Breast epithelium (tissue), 4 donors: ENCODE results near the gene TRPM2. TPM values are rescaled to one million over a fixed set of nuclear protein-coding genes. Genes with fewer than 3 reads are reported as not detected.

Experiments used
- DNase-seq, 2 donors: peaks; one replicate each; pipeline ENCODE4 v3.0.0-alpha.2; 2019; ENCODE audit warnings: low spot score in 2 of 2
- H3K27ac ChIP-seq, 2 donors: fragments of 200-600 bp; sonication (generic) in 1 of 2; one replicate each; pipeline ENCODE4 v1.5.1; 2016 to 2019; ENCODE audit warnings: mild to moderate bottlenecking in 1 of 2
- H3K27me3 ChIP-seq, 2 donors: fragments of 200-600 bp; sonication (generic) in 1 of 2; one replicate each; pipeline versions ENCODE4 v1.5.1 to v1.6.0; 2017 to 2019; ENCODE audit warnings: control low read depth in 1 of 2, mild to moderate bottlenecking in 1 of 2
- H3K36me3 ChIP-seq: fragments of 200-600 bp; one replicate; pipeline ENCODE4 v1.5.1; 2019
- H3K4me1 ChIP-seq, 2 donors: fragments of 200-600 bp; sonication (generic); one replicate each; pipeline ENCODE4 v1.5.1; 2016 to 2019; ENCODE audit warnings: control low read depth in 1 of 2
- H3K4me3 ChIP-seq, 3 donors: fragments of 200-600 bp; sonication (generic); 1 replicate in 2 of 3; 2 replicates in 1 of 3; pipeline ENCODE4 v1.5.1; 2016 to 2019; ENCODE audit warnings: mild to moderate bottlenecking in 3 of 3, moderate library complexity in 2 of 3
- H3K9me3 ChIP-seq, 2 donors: fragments of 200-600 bp; sonication (generic) in 1 of 2; one replicate each; pipeline ENCODE4 v1.5.1; 2016 to 2019; ENCODE audit warnings: control low read depth in 1 of 2
- POLR2A ChIP-seq: fragments of 450-650 bp; IDR thresholded peaks from one replicate; pipeline ENCODE4 v1.6.1; 2016; ENCODE audit warnings: antibody characterized with exemption, mild to moderate bottlenecking, moderate library complexity
- POLR2AphosphoS5 ChIP-seq, 3 donors: sonication (generic); formaldehyde crosslinking; IDR thresholded peaks; one replicate each; pipeline ENCODE4 v1.6.1; 2017; ENCODE audit warnings: antibody characterized with exemption in 3 of 3
- intact Hi-C: fragments of 100-400 bp; cut with DNase I; formaldehyde crosslinking; loops from one replicate; pipeline ENCODE4 v1.15.1; 2023; ENCODE audit warnings: low total_unique reads
- total RNA-seq, 3 donors: library from RNA; depleted of rRNA; stranded (reverse); fragments of >200 nt; gene quantifications; one replicate each; pipeline ENCODE4 v1.1.0, GENCODE V29; 2016
- TF ChIP-seq, protein P1 (sequence below), 3 donors: fragments of 450-650 bp; IDR thresholded peaks; one replicate each; pipeline ENCODE4 v1.5.1; 2016 to 2017; ENCODE audit warnings: antibody characterized with exemption in 3 of 3, mild to moderate bottlenecking in 3 of 3, moderate library complexity in 3 of 3

Gene TRPM2
- total RNA-seq, 3 donors from 2014 or later = 4.3 to 7.9 (median 7.2) TPM

DNA sequence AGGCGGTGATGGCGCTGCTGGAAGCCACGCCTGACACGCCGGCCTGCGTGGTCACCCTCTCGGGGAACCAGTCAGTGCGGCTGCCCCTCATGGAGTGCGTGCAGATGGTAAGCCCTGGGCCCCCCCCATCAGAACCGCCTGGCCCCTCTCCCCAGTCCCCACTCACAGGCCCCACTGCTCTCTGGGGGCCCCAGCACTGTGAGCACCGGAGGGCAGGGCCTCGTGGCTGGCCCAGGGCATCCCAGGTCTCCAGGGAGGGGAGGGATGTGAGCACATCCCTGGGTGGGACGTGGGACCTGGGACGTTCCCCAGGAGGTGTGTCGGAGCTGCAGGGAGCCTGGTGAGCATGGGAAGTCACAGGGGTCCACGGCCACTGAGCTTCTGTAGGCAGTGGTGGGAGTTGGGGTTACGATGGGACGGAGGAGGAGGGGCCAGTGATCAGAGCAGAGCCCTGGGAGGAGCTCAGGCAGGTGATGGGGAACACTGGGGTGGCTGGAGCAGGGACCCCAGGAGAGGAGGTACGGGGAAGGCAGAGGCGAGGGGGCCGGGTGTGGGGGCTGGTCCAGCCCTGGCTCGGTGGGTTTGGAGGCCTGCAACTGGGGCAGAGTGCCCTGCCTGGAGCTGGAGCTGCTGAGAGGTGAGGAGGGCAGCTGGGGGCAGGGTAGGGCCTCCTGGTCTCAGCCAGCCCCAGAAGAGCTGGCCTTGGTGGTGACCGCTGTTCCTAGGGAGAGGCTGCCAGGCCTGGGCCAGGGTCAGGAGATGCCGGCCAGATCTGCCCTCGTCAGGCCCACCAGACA is 34.7 kb upstream of the TRPM2 start:
- Histone ChIP-seq H3K4me3 (no peak overlapping the region), H3K4me1 (no peaks in the 10 kb centered on the region), H3K27ac (no peak overlapping the region), H3K9me3 (no peaks in the 10 kb centered on the region), H3K27me3 (no peaks in the 10 kb centered on the region), H3K36me3 (peaks cover under 1% of the 10 kb centered on the region)
- DNase-seq = no peak
- TF ChIP-seq POLR2AphosphoS5 (IDR thresholded peaks at IDR 0.05) = no peak
- TF ChIP-seq, protein P1, sequence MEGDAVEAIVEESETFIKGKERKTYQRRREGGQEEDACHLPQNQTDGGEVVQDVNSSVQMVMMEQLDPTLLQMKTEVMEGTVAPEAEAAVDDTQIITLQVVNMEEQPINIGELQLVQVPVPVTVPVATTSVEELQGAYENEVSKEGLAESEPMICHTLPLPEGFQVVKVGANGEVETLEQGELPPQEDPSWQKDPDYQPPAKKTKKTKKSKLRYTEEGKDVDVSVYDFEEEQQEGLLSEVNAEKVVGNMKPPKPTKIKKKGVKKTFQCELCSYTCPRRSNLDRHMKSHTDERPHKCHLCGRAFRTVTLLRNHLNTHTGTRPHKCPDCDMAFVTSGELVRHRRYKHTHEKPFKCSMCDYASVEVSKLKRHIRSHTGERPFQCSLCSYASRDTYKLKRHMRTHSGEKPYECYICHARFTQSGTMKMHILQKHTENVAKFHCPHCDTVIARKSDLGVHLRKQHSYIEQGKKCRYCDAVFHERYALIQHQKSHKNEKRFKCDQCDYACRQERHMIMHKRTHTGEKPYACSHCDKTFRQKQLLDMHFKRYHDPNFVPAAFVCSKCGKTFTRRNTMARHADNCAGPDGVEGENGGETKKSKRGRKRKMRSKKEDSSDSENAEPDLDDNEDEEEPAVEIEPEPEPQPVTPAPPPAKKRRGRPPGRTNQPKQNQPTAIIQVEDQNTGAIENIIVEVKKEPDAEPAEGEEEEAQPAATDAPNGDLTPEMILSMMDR (IDR thresholded peaks at IDR 0.05) = no peak
- TF ChIP-seq POLR2A = no peak
- intact Hi-C loops = no loop called here

DNA sequence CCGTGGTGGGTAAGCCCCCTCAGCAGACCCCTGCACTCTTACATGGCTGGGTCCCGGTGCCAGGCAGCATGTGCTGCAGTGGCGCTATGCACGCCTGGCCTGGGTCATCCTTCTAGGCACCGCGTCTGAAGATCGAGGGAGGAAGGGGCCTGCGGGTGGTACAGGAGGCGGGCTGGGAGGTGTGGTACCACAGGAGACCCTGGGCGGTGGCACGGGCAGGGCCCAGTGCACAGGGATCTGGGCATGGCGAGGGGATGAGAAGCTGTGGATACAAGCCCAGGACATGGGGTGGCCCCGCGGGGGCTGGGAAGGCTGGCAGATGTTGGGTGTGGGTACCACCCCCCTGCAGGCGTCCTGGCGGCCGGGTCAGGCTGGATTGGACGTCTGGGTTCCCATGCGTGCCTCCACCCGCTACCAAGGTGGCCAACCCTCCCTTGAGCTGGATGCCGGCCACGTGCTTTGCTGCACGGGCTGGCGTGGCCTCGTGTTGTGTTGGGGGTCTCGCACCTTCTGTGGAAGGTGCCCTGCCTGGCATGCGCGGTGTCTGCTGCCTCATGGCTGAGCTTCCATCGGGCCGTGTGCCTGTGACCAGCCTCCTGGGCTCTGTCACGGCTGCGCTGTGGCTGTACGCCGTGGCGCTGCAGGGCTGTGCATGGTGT is 33.9 kb upstream of the TRPM2 start:
- intact Hi-C loops = no loop called here
- H3K4me3 ChIP-seq = no peak overlapping the region
- no peak overlapping the region for H3K27ac ChIP-seq
- no peak for DNase-seq
- H3K4me1 ChIP-seq = no peaks in the 10 kb centered on the region
- TF ChIP-seq POLR2A (no peak), POLR2AphosphoS5 (IDR thresholded peaks at IDR 0.05) (no peak)
- TF ChIP-seq, protein P1 (IDR thresholded peaks at IDR 0.05) = no peak
- H3K9me3 ChIP-seq = no peaks in the 10 kb centered on the region
- no peaks in the 10 kb centered on the region for H3K27me3 ChIP-seq
- peaks cover 4% of the 10 kb centered on the region for H3K36me3 ChIP-seq

DNA sequence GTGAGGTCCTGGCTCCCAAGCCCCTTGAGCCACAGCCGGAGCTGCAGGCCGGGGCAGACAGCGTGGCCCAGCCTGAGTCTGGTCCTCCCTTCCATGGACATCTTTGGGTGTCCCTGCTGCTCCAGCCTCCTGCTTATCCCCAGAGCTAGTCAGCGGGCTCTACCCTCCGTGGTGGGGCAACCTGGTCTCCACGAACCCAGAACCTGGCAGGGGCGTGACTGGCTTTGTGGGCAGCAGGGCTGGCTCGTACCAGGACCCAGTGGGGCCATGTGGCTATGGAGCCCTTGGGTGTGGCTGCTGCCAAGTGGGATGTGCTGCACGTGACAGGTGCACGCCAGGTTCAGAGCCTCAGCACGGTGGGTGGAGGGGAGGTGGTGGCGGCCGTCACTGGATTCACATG is 32.6 kb upstream of the TRPM2 start:
- Histone ChIP-seq H3K9me3 (no peaks in the 10 kb centered on the region), H3K4me1 (no peaks in the 10 kb centered on the region), H3K27me3 (no peaks in the 10 kb centered on the region), H3K27ac (no peak overlapping the region), H3K4me3 (no peak overlapping the region), H3K36me3 (peaks cover 8% of the 10 kb centered on the region)
- intact Hi-C loops = no loop called here
- no peak for TF ChIP-seq POLR2A
- TF ChIP-seq, protein P1 (IDR thresholded peaks at IDR 0.05) = no peak
- TF ChIP-seq POLR2AphosphoS5 (IDR thresholded peaks at IDR 0.05) = no peak
- no peak for DNase-seq

DNA sequence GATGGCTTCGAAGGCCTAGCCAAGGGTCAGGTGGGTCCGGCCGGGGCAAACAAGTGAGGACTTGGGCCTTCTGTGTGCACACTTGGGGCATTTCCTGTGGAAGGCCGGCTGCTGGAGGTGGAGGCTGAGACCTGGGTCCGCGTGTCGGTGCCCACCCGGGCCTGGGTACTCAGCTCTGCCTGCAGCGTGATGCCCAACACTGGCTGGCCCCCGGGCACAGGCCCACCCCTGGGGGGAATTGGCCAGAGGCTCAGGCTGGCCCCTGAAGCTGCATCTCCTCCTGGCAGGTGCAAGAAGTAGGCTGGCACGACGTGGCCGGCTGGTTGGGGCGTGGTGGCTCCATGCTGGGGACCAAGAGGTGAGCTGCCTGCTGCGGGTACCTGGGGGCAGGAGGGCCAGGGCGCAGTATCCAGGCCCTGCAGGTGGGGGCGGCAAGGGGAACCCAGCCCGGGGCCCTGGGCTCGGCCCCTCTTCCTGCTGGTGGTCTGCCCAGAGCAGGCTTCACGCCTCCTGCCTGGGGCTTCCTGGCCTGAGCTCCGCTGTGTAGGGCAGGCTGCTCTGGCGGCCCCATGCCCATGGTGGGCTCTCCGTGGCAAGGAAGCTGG is 31.5 kb upstream of the TRPM2 start:
- H3K9me3 ChIP-seq = no peaks in the 10 kb centered on the region
- intact Hi-C loops = no loop called here
- no peaks in the 10 kb centered on the region for H3K27me3 ChIP-seq
- no peaks in the 10 kb centered on the region for H3K4me1 ChIP-seq
- H3K4me3 ChIP-seq = no peak overlapping the region
- TF ChIP-seq, protein P1 (IDR thresholded peaks at IDR 0.05) = no peak
- TF ChIP-seq POLR2A (no peak), POLR2AphosphoS5 (IDR thresholded peaks at IDR 0.05) (no peak)
- H3K27ac ChIP-seq = no peak overlapping the region
- DNase-seq = no peak
- peaks cover 8% of the 10 kb centered on the region for H3K36me3 ChIP-seq
